GM10847 (cell line): Measurements from ENCODE around the gene MYADM.

Experiments used
- POLR2A ChIP-seq: IDR thresholded peaks from 2 replicates; pipeline ENCODE4 v1.6.1; 2011; ENCODE audit not compliant: insufficient read length; ENCODE audit errors: extremely low read depth

The MYADM gene

GRCh38 chr19:53900191-53900860 lies 32.6 kb downstream of the MYADM start:
- no peak for TF ChIP-seq POLR2A

GRCh38 chr19:53903055-53903680 lies 35.5 kb downstream of the MYADM start:
- no peak for TF ChIP-seq POLR2A

GRCh38 chr19:53904909-53905308 lies 37.2 kb downstream of the MYADM start:
- TF ChIP-seq POLR2A = no peak

- no peak for TF ChIP-seq POLR2A
Measured at GRCh38 chr19:53905787-53906186, 38.1 kb downstream of the MYADM start.

- TF ChIP-seq POLR2A = no peak
Measured at GRCh38 chr19:53906211-53907192, 38.8 kb downstream of the MYADM start.

DNA sequence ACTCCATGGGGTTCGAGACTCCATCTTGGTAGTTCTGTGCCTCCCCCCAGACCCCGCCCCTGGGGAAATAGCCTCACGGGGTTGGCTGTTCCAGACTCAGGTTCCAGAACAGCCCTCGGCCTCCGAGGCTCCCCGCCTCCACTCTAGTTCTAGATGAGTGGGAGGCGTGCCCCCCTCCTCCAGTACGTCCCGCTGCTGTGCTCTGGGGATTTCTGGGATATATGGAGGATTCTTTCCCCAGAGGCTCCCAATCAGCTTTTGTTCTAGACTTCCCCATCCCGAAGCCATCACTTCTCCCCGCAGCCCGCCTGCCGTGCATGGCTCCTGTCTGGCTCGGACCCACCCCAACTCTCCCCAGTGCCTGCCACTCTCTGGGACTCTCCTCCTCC lies 39.5 kb downstream of the MYADM start:
- TF ChIP-seq POLR2A = no peak

DNA sequence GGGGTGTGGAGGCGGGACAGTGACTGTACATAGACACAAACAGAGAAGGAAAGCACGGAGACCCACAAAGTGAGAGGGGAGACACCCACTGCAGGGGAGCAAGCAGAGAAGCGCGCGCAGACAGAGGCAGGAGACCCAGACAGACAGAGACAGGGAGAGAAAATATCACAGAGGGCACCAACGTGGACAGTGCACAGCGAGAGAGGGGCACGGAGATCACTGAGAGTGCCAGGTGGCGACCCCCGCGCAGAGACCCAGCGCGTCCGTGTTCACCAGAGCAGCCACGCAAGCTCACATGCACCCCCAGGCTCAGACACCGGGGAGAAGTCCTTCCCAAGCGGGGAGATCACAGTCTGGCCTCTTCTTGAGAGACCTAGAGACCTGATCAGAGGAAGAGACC lies 40.0 kb downstream of the MYADM start:
- no peak for TF ChIP-seq POLR2A

- TF ChIP-seq POLR2A = no peak
Measured at GRCh38 chr19:53908106-53908934, 40.6 kb downstream of the MYADM start.

- TF ChIP-seq POLR2A = no peak
Measured at GRCh38 chr19:53908935-53909415, 41.3 kb downstream of the MYADM start, which contains the start of gene CACNG7. CACNG7 (plus strand) TSS chr19:53909278; CDS start chr19:53912832, 3,554 bp downstream.

GRCh38 chr19:53909471-53910169 lies 41.9 kb downstream of the MYADM start:
- no peak for TF ChIP-seq POLR2A

- no peak for TF ChIP-seq POLR2A
Measured at GRCh38 chr19:53910170-53910518, 42.5 kb downstream of the MYADM start.

- no peak for TF ChIP-seq POLR2A
Measured at GRCh38 chr19:53912653-53913052, 45.0 kb downstream of the MYADM start.

GRCh38 chr19:53915000-53915399 lies 47.3 kb downstream of the MYADM start:
- TF ChIP-seq POLR2A = no peak

GRCh38 chr19:53916004-53916403 lies 48.3 kb downstream of the MYADM start:
- TF ChIP-seq POLR2A = no peak

DNA sequence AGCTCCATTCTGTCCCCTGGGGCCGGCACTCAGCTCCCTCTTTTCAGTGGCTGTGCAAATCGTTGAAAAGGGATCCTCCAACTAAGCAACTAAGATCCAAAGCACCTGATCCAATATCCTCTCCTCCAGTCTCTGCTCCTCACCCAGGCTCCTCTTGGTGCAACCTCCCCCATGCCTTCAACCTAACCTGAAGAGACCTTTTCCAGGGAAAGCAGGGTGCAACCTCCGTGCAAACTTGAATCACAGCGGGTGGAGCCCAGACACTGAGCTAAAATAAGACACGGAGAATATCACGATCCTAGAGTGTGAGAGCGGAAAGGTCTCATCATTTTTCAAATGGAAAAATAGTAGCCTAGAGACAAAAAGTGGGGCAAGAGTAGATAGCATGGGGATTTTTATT lies 49.7 kb downstream of the MYADM start:
- TF ChIP-seq POLR2A = no peak
